Epithelial cell of proximal tubule (primary cell): ENCODE data around the gene S100Z. TPM values are rescaled to one million over a fixed set of nuclear protein-coding genes. Genes with fewer than 3 reads are reported as not detected.

Experiments
- DNase-seq: peaks from one replicate; pipeline ENCODE4 v3.0.0-alpha.2; 2011; ENCODE audit warnings: low read depth
- H3K4me3 ChIP-seq: 2 replicates; pipeline ENCODE4 v1.5.1; 2011; ENCODE audit warnings: low read depth, mild to moderate bottlenecking, low read length
- CTCF ChIP-seq: conservative IDR thresholded peaks from 2 replicates; pipeline ENCODE4 v1.5.1; 2012; ENCODE audit warnings: low read depth, mild to moderate bottlenecking, low read length
- total RNA-seq: library from RNA; depleted of rRNA; stranded (reverse); fragments of >200 nt; gene quantifications from 2 replicates; pipeline ENCODE4 v1.2.3, GENCODE V29; 2015

The S100Z gene
- total RNA-seq, 1 donor from 2014 or later, result not detected

DNA sequence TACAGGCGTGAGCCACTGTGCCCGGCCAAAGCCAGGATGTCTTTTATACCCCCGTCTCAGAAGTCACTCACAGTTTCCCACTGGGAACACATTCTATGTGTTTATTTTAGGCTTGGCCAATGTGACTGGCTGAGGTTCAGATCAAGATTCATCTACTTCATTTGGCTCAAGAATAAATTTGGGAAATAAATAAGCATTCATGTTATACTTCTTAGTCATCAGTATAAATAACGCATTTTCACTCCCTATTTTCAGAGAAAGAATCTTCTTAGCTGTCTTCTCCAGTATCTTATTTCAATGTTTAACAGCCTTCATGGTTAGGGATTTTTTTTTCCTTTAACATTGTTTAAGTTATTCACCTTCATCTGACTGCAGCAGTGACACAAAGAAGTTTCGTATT lies 11.8 kb downstream of the S100Z start:
- no peak overlapping the region for H3K4me3 ChIP-seq
- no peak for DNase-seq
- TF ChIP-seq CTCF, result no peak

GRCh38 chr5:76863001-76863400 lies 13.2 kb downstream of the S100Z start:
- TF ChIP-seq CTCF, result no peak
- DNase-seq, result no peak
- no peak overlapping the region for H3K4me3 ChIP-seq

- DNase-seq, result no peak
- TF ChIP-seq CTCF, result no peak
- H3K4me3 ChIP-seq, result no peak overlapping the region
Measured at GRCh38 chr5:76866503-76866902, 16.7 kb downstream of the S100Z start.

DNA sequence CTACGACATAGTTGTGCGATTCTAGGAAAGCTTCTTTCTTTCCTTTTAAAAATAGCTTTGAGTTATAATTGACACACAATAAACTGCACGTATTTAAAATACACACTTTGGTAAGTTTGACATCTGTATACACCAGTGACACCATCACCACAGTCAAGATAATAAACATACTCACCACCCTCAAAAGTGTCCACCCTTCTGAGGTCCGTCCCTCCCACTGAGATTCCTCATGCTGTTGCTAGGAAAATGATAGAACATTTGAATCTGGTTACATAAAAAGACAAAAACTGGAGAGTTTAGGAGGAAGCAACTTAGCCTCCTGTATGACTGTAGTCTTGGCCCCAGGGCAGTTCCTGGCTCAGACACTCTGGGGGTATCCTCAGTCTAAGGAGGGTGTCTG lies 17.2 kb downstream of the S100Z start:
- H3K4me3 ChIP-seq, result no peak overlapping the region
- DNase-seq, result no peak
- TF ChIP-seq CTCF, result no peak

GRCh38 chr5:76867827-76868693 lies 18.2 kb downstream of the S100Z start:
- peak; percentile 35 for DNase-seq
- no peak overlapping the region for H3K4me3 ChIP-seq
- TF ChIP-seq CTCF, result peak; percentile 85

DNA sequence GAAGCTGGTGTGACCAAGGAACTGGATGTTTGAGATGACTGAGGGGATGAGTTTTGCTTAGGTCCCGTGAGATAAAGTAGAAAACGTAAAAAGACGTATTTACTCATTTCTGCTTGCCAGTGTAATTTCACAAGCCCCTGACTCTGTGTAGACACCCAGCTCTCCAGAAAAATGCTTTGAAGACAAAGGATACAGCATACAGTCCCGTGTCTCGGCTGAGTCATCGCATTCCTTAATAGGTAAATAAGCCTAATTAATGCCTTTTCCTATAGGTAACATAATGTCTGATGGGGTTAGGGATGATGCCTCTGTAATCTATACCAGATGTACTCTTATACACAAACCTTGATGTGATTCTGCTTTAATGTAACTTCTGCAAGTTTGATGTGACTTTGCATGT lies 20.2 kb downstream of the S100Z start:
- TF ChIP-seq CTCF, result no peak
- DNase-seq, result no peak
- H3K4me3 ChIP-seq, result no peak overlapping the region

DNA sequence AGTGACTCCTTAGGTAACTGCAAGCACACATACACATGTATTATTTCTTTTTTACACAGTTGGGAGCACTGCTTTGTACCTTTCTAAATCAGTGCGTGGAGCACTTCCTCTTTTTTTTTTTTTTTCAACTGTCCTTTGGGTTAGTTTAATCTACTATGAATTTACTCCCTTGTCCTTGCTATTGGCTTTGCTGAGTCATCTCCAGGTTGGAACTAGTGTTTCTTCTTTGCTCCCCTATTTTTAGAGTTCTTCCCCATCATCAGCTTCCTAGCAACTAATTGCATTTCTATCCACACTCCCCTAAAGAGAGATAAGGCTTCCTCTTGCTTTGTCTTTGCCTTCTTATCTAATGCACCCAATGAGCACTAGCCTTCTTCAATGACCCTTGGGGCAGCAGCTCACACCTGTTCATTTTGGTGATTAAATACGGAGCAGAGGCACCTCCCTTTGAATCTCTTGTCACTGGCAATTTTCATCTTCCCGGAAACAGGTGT lies 24.3 kb downstream of the S100Z start:
- DNase-seq, result no peak
- H3K4me3 ChIP-seq, result no peak overlapping the region
- TF ChIP-seq CTCF, result no peak
